Aorta (tissue), 5 donors: ENCODE measurements around the gene CDKN1C. TPM values are rescaled to one million over a fixed set of nuclear protein-coding genes. Genes with fewer than 3 reads are reported as not detected.

ENCODE experiments used
- ATAC-seq: fragments of 200-7000 bp; cut with Tn5 transposase; one replicate; pipeline ENCODE4 v1.9.1; 2022; ENCODE audit warnings: moderate library complexity; ENCODE audit not compliant: low FRiP score
- DNase-seq, 2 donors: peaks; one replicate each; pipeline ENCODE4 v3.0.0-alpha.2; 2020
- H3K27ac ChIP-seq, 2 donors: one replicate each; pipeline ENCODE4 v1.5.1; 2013; ENCODE audit warnings: low read length in 2 of 2, mild to moderate bottlenecking in 2 of 2, moderate library complexity in 2 of 2, control low read depth in 1 of 2, inconsistent platforms in 1 of 2, low read depth in 1 of 2
- H3K27me3 ChIP-seq, 2 donors: one replicate each; pipeline ENCODE4 v1.6.1; 2013; ENCODE audit warnings: control low read depth in 1 of 2, low read length in 1 of 2, mild to moderate bottlenecking in 1 of 2, moderate library complexity in 1 of 2; ENCODE audit not compliant: insufficient read depth in 2 of 2, control insufficient read depth in 1 of 2
- H3K36me3 ChIP-seq, 2 donors: one replicate each; pipeline ENCODE4 v1.6.1; 2013; ENCODE audit warnings: control low read depth in 1 of 2, low read length in 1 of 2, mild to moderate bottlenecking in 1 of 2; ENCODE audit not compliant: insufficient read depth in 2 of 2, control insufficient read depth in 1 of 2
- H3K4me1 ChIP-seq, 2 donors: one replicate each; pipeline ENCODE4 v1.6.1; 2013; ENCODE audit warnings: low read length in 2 of 2, control low read depth in 1 of 2, mild to moderate bottlenecking in 1 of 2, moderate library complexity in 1 of 2; ENCODE audit not compliant: insufficient read depth in 2 of 2, control insufficient read depth in 1 of 2
- H3K4me3 ChIP-seq, 2 donors: one replicate each; pipeline ENCODE4 v1.5.1; 2013; ENCODE audit warnings: low read length in 2 of 2, control low read depth in 1 of 2, mild to moderate bottlenecking in 1 of 2
- H3K9me3 ChIP-seq: one replicate; pipeline ENCODE4 v1.6.1; 2013; ENCODE audit warnings: mild to moderate bottlenecking, low read length; ENCODE audit not compliant: control insufficient read depth
- WGBS, 2 donors: extraction: QIAGEN DNeasy Blood & Tissue Kit; methylation state at CpG; one replicate each; pipeline ENCODE4 v1.1.7; 2013; 5-methylcytosine and 5-hydroxymethylcytosine counted together
- intact Hi-C, 2 donors: fragments of 100-400 bp; cut with DNase I; formaldehyde crosslinking; loops; one replicate each; pipeline versions ENCODE4 v1.14.2 to v1.15.0; 2022
- polyA plus RNA-seq, 2 donors: library from polyadenylated mRNA; stranded (reverse); fragments of 200-250 nt; gene quantifications; one replicate each; pipeline ENCODE4 v1.2.3, GENCODE V29; 2013
- total RNA-seq, 2 donors: library from RNA; stranded (reverse); fragmentation: NEBNext Ultra II Directional; extraction: Animal tissue kit (Norgen Biotek cat#: 25700); gene quantifications; one replicate each; pipeline ENCODE4 v1.2.1, GENCODE V29; 2021
- donor health status: healthy with polysubstance abuse.
- donor health status: Bipolar disorder and iron deficiency.
- donor health status: DM: no; HTN: no; CAD: no.
- donor health status: DM: no; HTN: no; CAD: no.
- donor health status: DM: yes; HTN: yes; CAD: no.

The CDKN1C gene
- total and polyA plus RNA-seq, 4 donors: 11.3 to 37.7 (median 17.5) TPM

- intact Hi-C loops: no loop called here
- DNase-seq (no peak), ATAC-seq (no peak)
- Histone ChIP-seq H3K4me1 (no peaks in the 10 kb centered on the region), H3K9me3 (peaks cover 3% of the 10 kb centered on the region), H3K27me3 (no peaks in the 10 kb centered on the region), H3K36me3 (no peaks in the 10 kb centered on the region), H3K27ac (no peak overlapping the region), H3K4me3 (no peak overlapping the region)
- WGBS, 2 donors: 8 to 12% methylated on average over 84 to 90 of the region's 90 CpGs
Measured at GRCh38 chr11:2869561-2870427, 15.8 kb downstream of the CDKN1C start.

GRCh38 chr11:2869134-2869526, 16.4 kb downstream of the CDKN1C start:
- H3K4me1 ChIP-seq: no peaks in the 10 kb centered on the region
- no peak overlapping the region for H3K27ac ChIP-seq
- no peak for ATAC-seq
- 14 to 18% methylated on average over 37 of the region's 37 CpGs for WGBS, 2 donors
- no peak for DNase-seq
- intact Hi-C loops: no loop called here
- H3K36me3 ChIP-seq: no peaks in the 10 kb centered on the region
- peaks cover 3% of the 10 kb centered on the region for H3K9me3 ChIP-seq
- H3K27me3 ChIP-seq: no peaks in the 10 kb centered on the region
- no peak overlapping the region for H3K4me3 ChIP-seq

DNA sequence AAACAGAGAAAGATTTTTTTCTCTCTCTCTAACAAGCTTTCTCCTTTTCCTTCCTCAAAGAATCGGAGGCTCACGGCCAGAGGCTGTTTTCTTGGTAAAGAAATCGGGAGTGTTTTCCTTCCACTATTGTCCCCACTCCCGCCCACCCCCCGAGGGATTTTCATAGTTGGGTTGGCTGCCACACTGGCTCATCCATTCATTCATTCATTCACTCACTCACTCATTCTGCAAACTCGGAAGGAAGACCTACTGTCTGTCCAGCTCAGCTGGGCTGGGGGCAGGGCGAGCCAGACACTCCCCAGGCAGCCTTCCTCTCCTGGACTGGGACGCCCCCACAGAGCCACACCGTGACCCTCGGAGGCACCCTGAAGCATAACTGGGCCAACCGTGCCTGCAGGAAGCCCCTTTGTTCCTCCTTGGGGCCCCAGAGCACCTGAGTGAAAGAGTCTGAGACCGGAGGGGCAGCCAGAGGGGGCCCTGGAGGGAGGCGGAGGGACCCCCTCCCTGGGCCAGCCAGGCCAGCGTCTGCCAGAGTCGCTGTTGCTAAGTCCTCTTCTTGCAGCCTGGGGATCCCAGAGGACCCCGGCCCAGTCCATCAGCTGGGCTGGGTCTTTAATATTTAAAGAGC, 17.0 kb downstream of the CDKN1C start:
- intact Hi-C loops: no loop called here
- 36 to 39% methylated on average over 16 of the region's 16 CpGs for WGBS, 2 donors

DNA sequence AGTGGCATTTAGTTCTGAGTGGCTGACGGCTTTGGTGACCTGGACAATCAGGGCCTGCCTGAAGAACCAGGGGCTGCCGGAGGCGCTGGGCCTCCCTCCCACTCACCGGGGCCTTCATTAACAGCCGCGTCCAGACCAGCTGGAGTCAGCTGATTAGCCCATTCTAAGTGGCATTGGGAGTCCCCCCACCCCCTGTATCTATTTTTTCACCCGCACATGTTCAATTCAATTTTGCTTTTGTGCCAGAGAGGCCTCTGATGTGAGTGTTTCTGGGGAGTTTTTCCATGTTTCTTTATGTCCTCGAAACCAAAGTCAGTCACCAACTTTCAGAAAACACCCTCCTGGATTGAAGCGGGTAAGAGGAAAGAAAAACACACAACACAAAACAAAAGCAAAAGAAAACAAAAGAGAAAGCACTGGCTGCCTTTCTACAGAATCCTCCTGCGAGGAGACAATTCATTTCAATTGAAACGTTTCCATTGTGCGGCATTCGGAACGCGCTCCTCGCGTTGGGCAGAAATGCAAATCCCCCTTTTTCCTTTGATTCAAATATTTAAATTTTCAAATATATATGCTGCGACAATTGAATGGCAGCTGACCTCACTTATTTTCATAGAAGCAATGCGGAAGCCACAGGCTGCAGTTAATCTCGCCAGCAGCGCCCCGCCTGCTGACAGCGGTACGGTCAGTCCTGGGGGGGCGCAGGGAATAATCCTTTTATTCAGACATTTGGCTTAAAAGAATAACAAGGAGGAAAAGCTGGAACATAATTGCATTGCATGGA, 17.7 kb downstream of the CDKN1C start:
- WGBS, 2 donors: 92 to 94% methylated on average over 25 of the region's 25 CpGs
- Histone ChIP-seq H3K9me3 (peaks cover 3% of the 10 kb centered on the region), H3K27ac (no peak overlapping the region), H3K36me3 (no peaks in the 10 kb centered on the region), H3K4me3 (no peak overlapping the region), H3K4me1 (no peaks in the 10 kb centered on the region), H3K27me3 (no peaks in the 10 kb centered on the region)
- intact Hi-C loops: no loop called here
- ATAC-seq: no peak
- DNase-seq: no peak

More for the DNA sequence above, 17.0 kb downstream of the CDKN1C start:
- H3K4me3 ChIP-seq: no peak overlapping the region
- H3K4me1 ChIP-seq: no peaks in the 10 kb centered on the region
- ATAC-seq: no peak
- no peak overlapping the region for H3K27ac ChIP-seq
- peaks cover 3% of the 10 kb centered on the region for H3K9me3 ChIP-seq
- H3K27me3 ChIP-seq: no peaks in the 10 kb centered on the region
- H3K36me3 ChIP-seq: no peaks in the 10 kb centered on the region
- DNase-seq: no peak

DNA sequence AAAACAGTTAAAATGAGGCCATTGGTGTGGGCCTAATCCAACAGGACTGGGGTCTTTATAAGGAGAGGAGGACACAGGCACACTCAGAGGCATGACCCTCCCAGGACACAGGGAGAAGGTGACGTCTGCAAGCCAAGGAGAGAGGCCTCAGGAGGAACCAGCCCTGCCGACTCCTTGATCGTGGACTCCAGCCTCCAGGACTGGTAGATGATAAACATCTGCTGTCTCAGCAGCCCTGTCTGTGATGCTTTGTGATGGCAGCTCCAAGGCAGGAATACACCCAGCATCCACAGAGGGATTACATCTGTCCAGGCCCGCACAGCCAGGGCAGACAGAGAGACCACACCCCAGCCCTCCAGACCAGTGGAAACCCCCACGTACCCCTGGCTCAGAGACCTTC, 18.4 kb downstream of the CDKN1C start:
- intact Hi-C loops: no loop called here
- no peaks in the 10 kb centered on the region for H3K27me3 ChIP-seq
- ATAC-seq (no peak), DNase-seq (no peak)
- no peak overlapping the region for H3K27ac ChIP-seq
- peaks cover 3% of the 10 kb centered on the region for H3K9me3 ChIP-seq
- no peak overlapping the region for H3K4me3 ChIP-seq
- no peaks in the 10 kb centered on the region for H3K4me1 ChIP-seq
- no peaks in the 10 kb centered on the region for H3K36me3 ChIP-seq
- 96% methylated on average over 5 of the region's 5 CpGs for WGBS, 2 donors

DNA sequence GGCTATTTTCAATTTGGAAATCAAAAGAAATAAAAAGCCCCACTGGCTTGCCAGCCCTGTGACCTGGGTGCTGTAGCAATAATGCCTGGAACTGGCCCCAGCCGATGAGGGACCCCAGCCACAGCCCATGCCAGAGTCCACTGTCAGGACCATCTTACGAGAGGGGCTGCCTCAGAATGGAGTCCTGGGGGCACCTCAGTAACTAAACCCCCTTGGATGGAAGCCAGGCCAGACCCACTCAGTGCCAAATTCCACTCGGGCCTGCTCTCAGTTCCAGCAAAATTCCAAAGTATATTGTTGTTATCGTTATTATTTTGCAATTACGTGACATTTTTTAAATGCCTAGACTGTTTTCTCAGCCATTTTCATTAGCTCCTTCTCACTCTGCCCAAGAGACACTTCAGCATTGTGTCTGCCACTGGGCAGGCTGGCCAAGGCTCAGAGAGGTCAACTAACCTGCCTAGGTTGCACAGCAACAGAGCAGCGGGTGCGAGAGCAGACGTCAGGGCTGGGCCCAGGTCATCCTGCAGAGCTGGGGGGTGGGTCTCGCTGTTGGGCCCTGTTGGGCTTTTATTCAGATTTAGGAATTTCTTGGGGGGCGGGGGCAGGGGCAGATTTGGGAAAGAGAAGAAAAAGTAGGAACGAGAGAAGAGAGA, 19.5 kb downstream of the CDKN1C start:
- Histone ChIP-seq H3K4me1 (no peaks in the 10 kb centered on the region), H3K9me3 (peaks cover 3% of the 10 kb centered on the region), H3K4me3 (no peak overlapping the region), H3K27ac (no peak overlapping the region), H3K36me3 (no peaks in the 10 kb centered on the region), H3K27me3 (no peaks in the 10 kb centered on the region)
- 84 to 86% methylated on average over 11 of the region's 11 CpGs for WGBS, 2 donors
- ATAC-seq: no peak
- intact Hi-C loops: no loop called here
- DNase-seq: no peak

DNA sequence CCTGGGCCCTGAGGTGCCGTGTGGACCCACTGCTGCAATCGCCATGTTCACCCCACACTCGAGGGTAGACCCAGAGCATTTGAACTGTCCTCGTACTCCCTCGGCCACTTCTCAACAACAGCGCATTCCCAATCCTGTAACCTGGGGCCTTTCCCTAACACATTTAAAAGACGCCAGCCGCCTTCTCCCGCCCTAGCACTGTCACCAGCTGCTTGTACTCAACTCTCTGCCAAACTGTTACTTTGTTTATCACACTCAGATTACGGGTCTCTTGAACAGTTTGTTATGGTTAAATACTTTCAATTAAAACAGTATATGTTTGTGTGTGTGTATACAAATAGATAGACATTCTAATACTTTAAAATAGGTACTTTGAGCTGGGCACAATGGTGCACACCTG, 20.7 kb downstream of the CDKN1C start:
- no peaks in the 10 kb centered on the region for H3K27me3 ChIP-seq

DNA sequence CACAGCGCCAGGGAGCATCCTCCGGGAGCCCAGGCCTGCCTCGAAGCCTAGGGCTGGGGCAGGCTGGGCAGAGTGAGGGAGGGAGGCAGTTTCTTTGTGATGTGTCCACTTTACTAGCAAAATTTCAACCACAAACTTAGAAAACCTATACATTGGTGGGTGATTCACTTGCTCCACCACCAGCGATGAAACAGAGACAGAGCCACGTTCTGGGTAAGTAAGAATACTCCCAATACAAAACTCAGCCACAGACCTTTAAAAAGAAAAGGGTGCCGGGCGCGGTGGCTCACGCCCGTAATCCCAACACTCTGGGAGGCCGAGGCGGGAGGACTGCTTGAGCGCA, 22.3 kb downstream of the CDKN1C start:
- H3K27ac ChIP-seq: no peak overlapping the region
- no peaks in the 10 kb centered on the region for H3K27me3 ChIP-seq
- no peaks in the 10 kb centered on the region for H3K36me3 ChIP-seq
- DNase-seq: no peak
- no peaks in the 10 kb centered on the region for H3K4me1 ChIP-seq
- WGBS, 2 donors: 82 to 87% methylated on average over 13 of the region's 13 CpGs
- no peak for ATAC-seq
- intact Hi-C loops: no loop called here
- H3K4me3 ChIP-seq: no peak overlapping the region
- H3K9me3 ChIP-seq: peaks cover 3% of the 10 kb centered on the region

More for the DNA sequence above, 20.7 kb downstream of the CDKN1C start:
- 96 to 98% methylated on average over 10 of the region's 10 CpGs for WGBS, 2 donors
- H3K36me3 ChIP-seq: no peaks in the 10 kb centered on the region
- intact Hi-C loops: no loop called here
- DNase-seq: no peak
- H3K4me1 ChIP-seq: no peaks in the 10 kb centered on the region
- no peak overlapping the region for H3K27ac ChIP-seq
- peaks cover 3% of the 10 kb centered on the region for H3K9me3 ChIP-seq
- H3K4me3 ChIP-seq: no peak overlapping the region
- ATAC-seq: no peak
